Keratinocyte (primary cell): ENCODE data around the gene NXT1. TPM values are rescaled to one million over a fixed set of nuclear protein-coding genes. Genes with fewer than 3 reads are reported as not detected.

Experiments used
- DNase-seq: peaks from one replicate; pipeline ENCODE4 v3.0.0-alpha.2; 2011; ENCODE audit warnings: low read depth, missing footprints, low spot score
- FAIRE-seq: peaks from 2 replicates; lab custom pipeline; 2011; peaks lifted over from hg19 to GRCh38; lab: Jason Lieb, UNC
- H2AFZ ChIP-seq: 2 replicates; pipeline ENCODE4 v1.6.0; 2012; ENCODE audit warnings: low read length, control low read depth, inconsistent platforms; ENCODE audit not compliant: control insufficient read depth
- H3K27ac ChIP-seq: 2 replicates; pipeline ENCODE4 v1.5.1; 2011; ENCODE audit warnings: low read length; ENCODE audit not compliant: control insufficient read depth, insufficient read depth
- H3K27me3 ChIP-seq: 3 replicates; pipeline ENCODE4 v1.6.0; 2011; ENCODE audit warnings: low read length; ENCODE audit not compliant: control insufficient read depth, insufficient read depth; ENCODE audit errors: extremely low read depth
- H3K36me3 ChIP-seq, 2 experiments: 2 replicates in 1 of 2; 3 replicates in 1 of 2; pipeline ENCODE4 v1.5.1; 2011; ENCODE audit warnings: low read length in 2 of 2, mild to moderate bottlenecking in 1 of 2; ENCODE audit not compliant: control insufficient read depth in 2 of 2, insufficient read depth in 2 of 2; ENCODE audit errors: extremely low read depth in 1 of 2
- H3K4me1 ChIP-seq: 3 replicates; pipeline ENCODE4 v1.5.1; 2011; ENCODE audit warnings: low read length; ENCODE audit not compliant: control insufficient read depth, insufficient read depth; ENCODE audit errors: extremely low read depth
- H3K4me2 ChIP-seq: 3 replicates; pipeline ENCODE4 v1.6.0; 2011; ENCODE audit warnings: low read depth, low read length; ENCODE audit not compliant: control insufficient read depth, insufficient read depth; ENCODE audit errors: extremely low read depth
- H3K4me3 ChIP-seq, 3 experiments: fragments of 200-600 bp in 1 of 3; sonication (generic) in 1 of 3; 2 replicates in 2 of 3; 3 replicates in 1 of 3; pipeline ENCODE4 v1.5.1; 2011 to 2016; ENCODE audit warnings: low read length in 3 of 3, mild to moderate bottlenecking in 3 of 3, control low read depth in 2 of 3, inconsistent platforms in 1 of 3, low read depth in 1 of 3, mixed read lengths in 1 of 3, mixed run types in 1 of 3, moderate library complexity in 1 of 3; ENCODE audit not compliant: control insufficient read depth in 2 of 3, insufficient read depth in 2 of 3; ENCODE audit errors: extremely low read depth in 1 of 3
- H3K79me2 ChIP-seq: 2 replicates; pipeline ENCODE4 v1.6.0; 2012; ENCODE audit warnings: low read length; ENCODE audit not compliant: control insufficient read depth, insufficient read depth
- H3K9ac ChIP-seq: 3 replicates; pipeline ENCODE4 v1.6.0; 2011; ENCODE audit warnings: low read length; ENCODE audit not compliant: control insufficient read depth, insufficient read depth; ENCODE audit errors: extremely low read depth
- H3K9me1 ChIP-seq: 3 replicates; pipeline ENCODE4 v1.6.0; 2011; ENCODE audit warnings: low read length; ENCODE audit not compliant: control insufficient read depth, insufficient read depth; ENCODE audit errors: extremely low read depth
- H3K9me3 ChIP-seq: 2 replicates; pipeline ENCODE4 v1.5.1; 2012; ENCODE audit warnings: low read depth, low read length; ENCODE audit not compliant: control insufficient read depth
- H4K20me1 ChIP-seq: 3 replicates; pipeline ENCODE4 v1.6.0; 2011; ENCODE audit warnings: low read length; ENCODE audit not compliant: control insufficient read depth, insufficient read depth; ENCODE audit errors: extremely low read depth
- EZH2 ChIP-seq: IDR thresholded peaks from one replicate; pipeline ENCODE4 v1.6.1; 2012; ENCODE audit warnings: inconsistent platforms, mild to moderate bottlenecking, low read length, moderate library complexity
- dilution Hi-C: fragments of 300-500 bp; cut with MboI; formaldehyde crosslinking; loops from one replicate; pipeline ENCODE4 v1.7.0; 2020; ENCODE audit warnings: low sequenced_read_pairs; ENCODE audit not compliant: extremely low pct_ligation_motif_present
- polyA plus RNA-seq, 5 experiments: library from polyadenylated mRNA; depleted of rRNA in 3 of 5; stranded (reverse) in 3 of 5; stranded (forward) in 1 of 5; unstranded in 1 of 5; fragments of >200 nt; gene quantifications; 1 replicate in 1 of 5; 2 replicates in 3 of 5; 3 replicates in 1 of 5; pipeline versions ENCODE4 v1.2.1 to v1.2.3, GENCODE V29; 2011 to 2012; ENCODE audit warnings: missing spikeins in 2 of 5, low read depth in 1 of 5, low replicate concordance in 1 of 5
- TF ChIP-seq, protein P1 (sequence below), 3 experiments: IDR thresholded peaks in 1 of 3; conservative IDR thresholded peaks in 1 of 3; optimal IDR thresholded peaks in 1 of 3; 2 replicates in 2 of 3; 3 replicates in 1 of 3; pipeline versions ENCODE3 to v1.5.1; 2011; ENCODE audit warnings: low read length in 3 of 3, mild to moderate bottlenecking in 3 of 3, moderate library complexity in 2 of 3, control low read depth in 1 of 3, inconsistent platforms in 1 of 3; ENCODE audit not compliant: insufficient read depth in 2 of 3; ENCODE audit errors: extremely low read depth in 1 of 3

NXT1 gene
- polyA plus RNA-seq, 1 donor (not counting 4 experiments of a cell fraction or from before 2014, with no cell fraction given), result 25.8 TPM

DNA sequence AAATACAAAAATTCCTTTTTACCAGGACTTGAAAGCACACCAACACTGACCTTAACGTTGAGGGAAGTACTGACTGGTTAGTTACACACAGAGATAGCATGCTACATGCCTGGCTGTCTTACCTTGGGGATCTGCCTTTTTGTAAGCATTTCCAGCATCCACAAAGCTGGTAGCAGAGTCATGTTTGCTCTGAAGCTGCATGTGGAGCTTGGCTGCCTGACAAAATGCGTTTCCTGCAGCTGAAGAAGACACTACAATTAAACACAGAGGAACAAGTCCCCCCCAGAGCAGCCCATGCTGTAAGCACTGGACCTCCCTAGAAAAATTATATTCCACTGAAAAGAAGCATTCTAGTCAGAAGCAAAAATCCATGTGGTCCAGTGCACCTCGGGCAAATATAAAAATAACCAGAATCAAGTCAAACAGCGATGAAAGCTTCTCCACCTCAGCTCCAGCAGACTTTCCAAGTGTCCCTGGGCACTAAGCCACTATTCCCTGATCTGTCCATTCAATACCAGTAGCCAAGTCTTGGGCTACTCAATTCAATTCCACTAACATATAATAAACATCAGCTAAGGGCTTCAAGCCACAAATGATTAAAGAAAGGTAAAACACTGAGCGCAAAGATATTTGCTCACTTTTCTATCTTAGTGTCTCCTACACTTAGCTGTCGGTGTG is 46.5 kb downstream of the NXT1 start:
- no peaks in the 10 kb centered on the region for H3K4me1 ChIP-seq
- peaks cover 19% of the 10 kb centered on the region for H3K79me2 ChIP-seq
- peaks cover 17% of the 10 kb centered on the region in 2 experiments for H3K36me3 ChIP-seq
- DNase-seq (no peak), FAIRE-seq (no peak)
- H3K4me2 ChIP-seq, result no peak overlapping the region
- no peak overlapping the region for H3K4me3 ChIP-seq
- H2AFZ ChIP-seq, result no peak overlapping the region
- H3K9me3 ChIP-seq, result no peaks in the 10 kb centered on the region
- no peaks in the 10 kb centered on the region for H4K20me1 ChIP-seq
- H3K27ac ChIP-seq, result no peak overlapping the region
- no peaks in the 10 kb centered on the region for H3K9me1 ChIP-seq
- H3K27me3 ChIP-seq, result no peaks in the 10 kb centered on the region
- dilution Hi-C loops, result no loop called here
- H3K9ac ChIP-seq, result no peak overlapping the region
- TF ChIP-seq EZH2, result no peak
- TF ChIP-seq, protein P1, sequence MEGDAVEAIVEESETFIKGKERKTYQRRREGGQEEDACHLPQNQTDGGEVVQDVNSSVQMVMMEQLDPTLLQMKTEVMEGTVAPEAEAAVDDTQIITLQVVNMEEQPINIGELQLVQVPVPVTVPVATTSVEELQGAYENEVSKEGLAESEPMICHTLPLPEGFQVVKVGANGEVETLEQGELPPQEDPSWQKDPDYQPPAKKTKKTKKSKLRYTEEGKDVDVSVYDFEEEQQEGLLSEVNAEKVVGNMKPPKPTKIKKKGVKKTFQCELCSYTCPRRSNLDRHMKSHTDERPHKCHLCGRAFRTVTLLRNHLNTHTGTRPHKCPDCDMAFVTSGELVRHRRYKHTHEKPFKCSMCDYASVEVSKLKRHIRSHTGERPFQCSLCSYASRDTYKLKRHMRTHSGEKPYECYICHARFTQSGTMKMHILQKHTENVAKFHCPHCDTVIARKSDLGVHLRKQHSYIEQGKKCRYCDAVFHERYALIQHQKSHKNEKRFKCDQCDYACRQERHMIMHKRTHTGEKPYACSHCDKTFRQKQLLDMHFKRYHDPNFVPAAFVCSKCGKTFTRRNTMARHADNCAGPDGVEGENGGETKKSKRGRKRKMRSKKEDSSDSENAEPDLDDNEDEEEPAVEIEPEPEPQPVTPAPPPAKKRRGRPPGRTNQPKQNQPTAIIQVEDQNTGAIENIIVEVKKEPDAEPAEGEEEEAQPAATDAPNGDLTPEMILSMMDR (optimal IDR thresholded peaks at IDR 0.05 in 1 of 3, IDR thresholded peaks at IDR 0.05 in 1 of 3, conservative IDR thresholded peaks at IDR 0.05 in 1 of 3; ENCODE audit: extremely low read depth in 1 of 3, insufficient read depth in 2 of 3, low read length in 3 of 3), result no peak

DNA sequence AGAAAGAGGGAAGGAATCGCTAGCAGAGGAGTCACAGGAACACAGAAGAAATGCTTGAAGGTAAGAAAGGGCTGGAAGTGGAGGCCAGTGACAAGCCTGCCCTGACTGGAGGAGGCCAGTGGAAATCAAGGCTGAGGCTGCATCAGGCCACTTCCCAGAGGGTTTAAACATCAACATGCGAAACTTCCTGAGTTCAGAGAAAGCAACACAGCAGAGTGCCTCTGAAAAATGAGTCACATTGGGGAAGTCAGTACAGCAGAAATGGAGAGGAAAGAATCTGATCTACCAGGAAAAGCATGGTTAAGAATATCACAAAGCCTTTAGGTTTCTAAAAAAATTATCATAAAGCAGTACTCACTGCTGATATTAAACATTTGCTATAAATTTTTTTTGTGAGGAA is 47.4 kb downstream of the NXT1 start:
- Histone ChIP-seq H2AFZ (no peak overlapping the region), H4K20me1 (no peaks in the 10 kb centered on the region), H3K27ac (no peak overlapping the region), H3K4me3 (no peak overlapping the region), H3K27me3 (no peaks in the 10 kb centered on the region), H3K4me2 (no peak overlapping the region), H3K9ac (no peak overlapping the region), H3K79me2 (peaks cover 24% of the 10 kb centered on the region), H3K36me3 (peaks cover 14 to 18% of the 10 kb centered on the region in 2 experiments), H3K4me1 (no peaks in the 10 kb centered on the region), H3K9me1 (no peaks in the 10 kb centered on the region), H3K9me3 (no peaks in the 10 kb centered on the region)
- TF ChIP-seq EZH2, result no peak
- TF ChIP-seq, protein P1 (optimal IDR thresholded peaks at IDR 0.05 in 1 of 3, IDR thresholded peaks at IDR 0.05 in 1 of 3, conservative IDR thresholded peaks at IDR 0.05 in 1 of 3; ENCODE audit: extremely low read depth in 1 of 3, insufficient read depth in 2 of 3, low read length in 3 of 3), result no peak
- FAIRE-seq, result no peak
- no peak for DNase-seq
- dilution Hi-C loops, result no loop called here
